ENCODE results near the gene CSRP3.

The CSRP3 gene

GRCh38 chr11:19201737-19202605 is at the start of gene CSRP3:
TSS of gene CSRP3 (minus strand) at chr11:19201983. CDS start at chr11:19192448, 9,535 bp downstream.
- DNase-seq: no peak

DNA sequence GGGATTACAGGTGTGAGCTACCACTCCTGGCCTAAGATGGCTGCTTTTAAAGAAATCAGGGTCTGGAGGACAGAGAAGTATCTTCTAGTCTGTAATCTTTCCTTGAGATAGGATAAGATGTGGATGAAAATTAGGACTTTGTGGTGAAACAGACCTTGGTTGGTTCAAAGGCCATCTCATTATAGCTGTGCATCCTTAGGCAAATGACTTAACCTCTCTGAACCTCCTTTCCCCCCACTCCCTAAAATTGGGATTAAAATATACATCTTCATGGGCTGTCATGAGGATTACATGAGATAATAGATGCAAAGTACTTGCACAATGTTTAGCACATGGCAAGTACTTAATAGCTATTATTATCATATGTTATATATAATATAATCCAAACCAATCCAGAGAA is 49.8 kb upstream of the CSRP3 start:
- no peak for DNase-seq

DNA sequence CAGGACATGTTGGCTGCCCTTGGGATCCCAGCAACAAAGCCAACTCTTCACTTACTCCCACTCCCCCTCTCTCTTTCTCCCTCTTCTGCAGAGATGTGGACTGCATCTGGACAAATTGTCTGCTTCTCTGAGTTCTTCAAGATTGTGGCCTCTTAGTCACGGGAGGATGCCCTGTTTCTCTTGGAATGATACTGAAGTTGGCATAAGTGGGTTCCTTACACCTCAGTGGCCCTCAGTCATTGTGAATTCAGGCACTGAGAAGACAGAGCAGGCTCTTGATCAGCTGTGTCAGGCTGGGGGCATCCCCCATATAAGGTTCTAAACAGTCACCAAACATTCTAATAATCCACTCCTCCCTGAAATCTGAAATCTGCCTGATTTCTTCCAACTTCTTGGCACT is 45.0 kb upstream of the CSRP3 start:
- no peak for DNase-seq

- no peak for DNase-seq
Measured at GRCh38 chr11:19245351-19245750, 43.6 kb upstream of the CSRP3 start.

GRCh38 chr11:19244621-19245020 is 42.8 kb upstream of the CSRP3 start:
- DNase-seq: no peak

DNA sequence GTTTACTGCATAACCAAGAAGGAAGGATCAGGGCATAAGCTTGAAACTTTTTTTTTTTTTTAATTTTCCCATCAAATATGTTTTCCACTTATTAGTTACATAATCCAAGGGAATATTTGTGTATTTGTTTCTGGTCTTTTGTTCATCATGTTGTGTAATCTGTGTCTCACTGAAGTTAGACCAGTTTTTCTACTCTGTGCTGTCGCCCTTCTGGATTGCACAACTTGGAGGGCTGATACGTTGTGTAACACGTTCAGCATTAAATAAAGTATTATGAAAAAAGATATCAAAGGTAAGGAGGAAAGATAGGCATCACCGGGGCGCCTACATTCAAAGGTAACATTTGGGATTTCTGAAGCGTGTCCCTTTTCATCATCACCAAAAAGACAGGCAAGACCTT is 42.3 kb upstream of the CSRP3 start:
- no peak for DNase-seq

DNA sequence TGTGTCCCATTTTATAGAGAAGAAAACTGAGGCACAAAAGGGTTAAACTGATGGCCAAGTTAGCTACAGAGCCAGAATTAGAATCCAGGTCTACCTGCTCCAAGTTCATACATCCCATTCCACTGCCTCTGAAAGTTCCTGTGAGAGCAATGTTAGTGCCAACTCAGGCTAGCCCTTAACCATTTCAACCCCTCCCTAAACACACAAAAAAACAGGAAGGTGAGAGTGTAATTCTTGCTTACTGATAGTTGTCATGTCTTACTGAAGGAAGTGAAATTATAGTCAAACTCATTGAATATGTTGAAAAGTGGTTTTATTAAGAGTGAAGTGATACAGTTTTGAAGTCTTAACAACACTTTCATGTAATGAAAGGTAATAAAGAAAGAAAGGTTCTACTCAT is 41.8 kb upstream of the CSRP3 start:
- no peak for DNase-seq

DNA sequence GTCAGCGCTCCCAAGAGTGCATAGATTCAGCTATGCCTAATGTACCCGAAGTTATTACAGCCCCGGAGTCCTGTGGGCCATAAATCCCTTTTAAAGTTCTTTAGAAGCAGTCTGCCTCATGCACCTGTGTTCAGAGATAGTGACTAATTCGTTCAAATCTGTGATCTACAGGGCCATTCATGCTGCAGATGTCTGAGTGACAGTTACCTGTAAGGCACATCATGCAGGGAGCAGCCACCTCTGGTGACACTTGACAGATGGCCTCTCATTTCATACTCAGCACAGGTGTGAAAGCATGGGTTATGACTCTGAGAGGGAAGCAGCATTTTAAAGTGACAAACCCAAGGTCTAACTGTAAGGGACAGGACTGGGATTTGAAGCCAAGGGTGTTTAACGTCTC is 41.4 kb upstream of the CSRP3 start:
- DNase-seq: no peak

DNA sequence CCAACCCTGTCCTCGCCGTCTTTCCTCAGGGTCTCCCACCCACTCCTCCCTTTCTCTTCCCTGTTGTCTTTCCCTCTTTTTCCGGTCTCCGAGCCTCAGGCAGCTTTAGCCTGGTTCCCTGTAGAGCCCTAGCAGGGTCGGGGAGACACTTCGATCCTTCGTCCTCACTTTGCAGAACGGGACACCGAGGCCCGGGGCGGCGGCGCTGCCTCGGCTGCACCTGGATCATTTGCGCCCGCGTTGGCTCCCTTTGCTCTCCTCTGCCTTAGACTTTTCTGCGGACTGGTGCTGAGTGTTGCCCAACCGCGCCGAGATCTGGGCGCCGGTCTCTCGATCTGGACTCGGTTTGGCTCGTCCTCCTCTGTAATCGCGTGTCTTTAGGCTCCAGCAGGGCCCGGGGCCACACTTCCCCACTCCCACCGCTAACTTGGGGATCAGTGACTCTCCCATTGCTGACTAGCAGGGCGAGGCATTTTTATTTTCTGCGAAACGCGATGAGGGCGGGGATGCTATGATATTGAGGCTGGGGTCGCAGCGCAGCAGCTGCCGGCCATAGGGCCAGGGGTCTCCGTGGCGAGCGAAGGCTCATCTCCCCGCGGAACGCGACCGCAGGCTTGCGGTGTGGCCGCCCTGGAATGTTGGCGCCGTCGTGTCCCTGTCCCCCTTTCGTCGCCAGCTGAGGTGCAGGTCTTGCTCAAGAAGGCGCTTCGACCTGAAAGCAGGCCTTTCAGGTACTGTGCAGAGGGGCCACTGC is 40.6 kb upstream of the CSRP3 start:
- DNase-seq: no peak

DNA sequence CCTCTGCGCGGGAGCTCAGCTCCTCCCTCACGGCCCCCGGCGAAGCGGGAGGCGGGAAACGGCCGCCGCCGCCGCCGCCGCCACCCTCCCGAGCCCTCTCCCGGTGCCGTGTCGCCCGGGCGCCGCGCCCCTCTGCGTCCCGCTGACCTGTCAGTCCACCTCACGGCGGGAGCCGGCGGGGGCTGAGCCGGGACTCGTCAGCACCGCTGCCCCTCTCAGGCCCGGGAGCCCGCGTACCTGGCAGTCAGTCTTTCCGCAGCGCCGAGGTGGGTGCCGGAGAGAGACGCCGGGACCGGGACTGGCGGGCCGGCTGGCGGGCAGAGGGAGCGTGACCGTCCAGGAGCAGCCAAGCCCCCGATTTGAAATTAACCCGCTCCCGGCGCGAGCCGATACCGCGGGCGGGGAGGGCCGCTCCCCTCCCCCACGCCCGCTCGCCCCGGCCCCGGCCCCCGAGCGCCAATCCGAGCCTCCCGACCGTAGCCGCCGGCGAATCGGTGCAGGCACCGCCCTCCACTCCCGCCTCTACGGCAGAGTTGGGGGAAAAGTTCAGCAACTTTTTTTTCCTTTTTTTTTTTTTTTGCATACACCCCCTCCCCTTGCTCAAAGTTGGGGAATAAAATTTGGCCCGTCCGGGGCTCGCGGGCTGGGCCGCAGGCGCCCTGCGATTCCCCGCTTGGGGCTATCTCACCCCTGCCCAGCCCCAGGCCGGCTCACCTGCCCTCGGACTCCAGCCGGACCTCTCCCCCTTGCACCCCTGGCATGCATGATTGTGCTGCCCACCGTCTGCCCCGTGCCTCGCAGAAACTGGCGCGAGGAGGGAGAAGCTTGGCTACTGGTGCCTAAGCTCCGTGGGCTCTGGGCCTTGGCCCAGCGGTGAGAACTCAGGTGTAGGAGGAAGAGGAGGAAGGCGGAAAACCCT is 39.7 kb upstream of the CSRP3 start:
- DNase-seq: peak; percentile 21

- DNase-seq: peak; percentile 92
Measured at GRCh38 chr11:19240420-19241259, 38.9 kb upstream of the CSRP3 start, which contains the start of gene E2F8. TSS of gene E2F8 (minus strand) at chr11:19240945. CDS start at chr11:19240121, 824 bp downstream.

GRCh38 chr11:19239039-19239438 is 37.3 kb upstream of the CSRP3 start:
- DNase-seq: no peak

DNA sequence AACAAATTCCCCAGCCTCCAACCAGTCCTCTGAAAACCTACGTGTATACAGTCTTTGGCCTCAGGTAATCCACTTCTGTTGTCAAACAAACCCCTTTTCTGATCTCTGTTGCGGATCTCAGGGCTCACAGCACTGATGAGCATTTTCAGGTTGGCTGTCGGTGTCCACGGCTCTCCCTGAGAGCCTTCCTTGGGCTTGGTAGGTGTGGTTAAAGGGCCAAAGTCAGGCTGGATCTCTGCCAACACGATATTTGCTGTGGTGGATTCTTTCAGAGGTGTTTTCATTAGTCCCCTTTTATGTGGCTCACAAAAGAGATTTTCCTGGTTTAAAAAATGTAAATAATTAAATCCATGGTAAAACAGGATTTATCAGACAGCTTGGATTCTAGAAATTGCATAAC is 36.0 kb upstream of the CSRP3 start:
- DNase-seq: no peak

DNA sequence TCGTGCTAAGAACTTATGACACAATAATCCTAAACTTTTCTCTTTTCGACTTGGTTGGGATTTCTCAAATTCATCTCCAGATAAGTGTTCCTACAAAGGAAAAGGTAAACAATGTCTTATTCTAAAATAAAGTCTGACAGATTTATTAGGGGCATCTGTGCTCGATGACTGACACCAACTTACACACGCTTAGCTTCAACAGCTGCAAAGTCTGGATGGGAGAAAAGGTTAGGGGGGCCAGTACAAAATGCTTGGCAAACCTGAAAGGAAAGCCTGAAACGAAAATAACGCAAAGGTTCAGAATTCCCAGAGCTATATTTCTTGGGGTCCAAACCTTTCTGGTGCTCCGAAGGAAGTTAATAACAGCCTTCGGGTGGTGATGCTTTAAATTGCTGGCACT is 35.6 kb upstream of the CSRP3 start:
- DNase-seq: no peak

DNA sequence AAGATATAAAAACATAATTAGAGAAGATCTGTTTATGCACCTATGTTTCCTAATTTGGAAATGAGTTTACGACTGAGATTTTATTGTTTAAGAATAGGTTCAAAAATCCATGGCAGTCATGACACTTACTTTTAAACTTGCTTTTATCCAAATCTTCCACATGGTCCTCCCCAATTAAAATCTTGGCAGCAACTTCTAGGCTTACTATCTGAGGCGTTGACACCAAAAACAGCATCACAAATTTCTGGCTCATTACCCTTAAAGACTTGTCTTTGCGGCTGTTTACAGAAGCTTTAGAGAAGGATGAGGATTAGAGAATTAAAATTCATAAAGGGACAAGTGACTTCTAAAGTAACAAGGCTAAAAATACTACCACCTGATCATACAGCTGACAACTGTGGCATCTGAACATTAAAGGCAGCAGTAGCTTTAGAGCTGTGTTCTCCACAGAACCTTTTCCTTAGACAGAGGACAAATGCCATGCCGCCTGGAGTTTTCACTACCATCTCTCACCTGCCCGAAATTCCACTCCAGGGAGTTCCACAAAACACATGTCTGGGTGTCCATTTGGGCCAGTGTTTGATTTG is 32.5 kb upstream of the CSRP3 start:
- no peak for DNase-seq

GRCh38 chr11:19232910-19233503 is 31.2 kb upstream of the CSRP3 start:
- DNase-seq: no peak

DNA sequence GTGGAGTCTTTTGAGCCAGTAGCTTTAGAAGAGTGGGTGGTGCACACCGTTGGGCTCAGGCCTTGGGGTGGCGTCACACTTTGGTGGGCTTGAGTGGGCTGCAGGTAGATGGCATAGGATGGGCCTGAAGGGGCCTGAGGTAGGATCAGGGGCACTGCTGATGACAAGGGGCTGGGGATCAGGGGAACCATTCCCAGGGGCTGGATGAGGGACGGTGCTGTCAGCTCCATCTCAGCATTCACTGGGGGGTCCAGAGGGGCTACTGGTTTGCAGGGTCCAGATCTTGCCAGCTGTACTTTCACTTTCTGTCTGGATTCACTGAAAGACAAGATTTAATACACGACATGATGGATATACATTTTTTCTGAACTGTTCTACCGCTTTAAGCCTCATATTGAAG is 27.9 kb upstream of the CSRP3 start:
- DNase-seq: no peak

DNA sequence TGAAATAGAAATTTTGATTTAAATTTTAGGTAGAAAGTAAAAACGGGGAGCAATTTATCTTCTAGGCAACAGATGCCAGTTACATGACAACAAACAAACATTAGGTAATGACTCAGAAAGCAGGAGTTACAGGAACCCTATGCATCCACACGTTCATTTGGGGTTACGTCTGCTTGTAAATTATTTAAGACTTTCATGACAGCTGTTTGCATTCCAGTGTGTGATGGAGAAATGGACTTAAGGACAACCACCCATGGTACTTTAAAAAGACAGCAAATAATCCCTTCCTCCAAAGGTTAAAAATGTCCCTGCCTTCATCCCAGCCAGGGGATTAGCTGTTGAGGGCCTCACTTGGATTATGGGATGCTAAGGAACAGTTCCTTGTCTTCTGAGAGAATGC is 27.2 kb upstream of the CSRP3 start:
- no peak for DNase-seq

- no peak for DNase-seq
Measured at GRCh38 chr11:19226378-19227195, 24.8 kb upstream of the CSRP3 start.

DNA sequence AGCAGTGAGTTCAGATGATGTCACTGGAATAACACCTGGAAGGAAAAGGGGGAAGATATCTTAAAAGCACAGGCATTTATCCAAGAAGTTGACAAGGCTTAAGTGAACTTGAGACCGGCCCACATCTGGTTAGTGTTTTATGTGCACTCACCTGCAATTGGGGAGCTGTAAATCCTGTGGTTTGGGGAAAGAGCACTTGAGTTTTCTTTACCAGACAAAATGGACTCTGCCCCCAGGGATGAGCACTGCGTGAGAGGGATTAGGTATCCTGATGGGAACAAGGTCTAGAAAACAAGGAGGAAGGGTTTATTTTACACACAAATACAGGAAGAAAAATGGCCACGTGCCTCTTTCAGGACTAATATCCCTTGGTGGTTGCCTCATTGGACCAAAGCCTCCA is 23.8 kb upstream of the CSRP3 start:
- no peak for DNase-seq

Measured in NCI-H774 (cell line).